H9 (cell line): ENCODE measurements around the gene COX5A. TPM values are rescaled to one million over a fixed set of nuclear protein-coding genes. Genes with fewer than 3 reads are reported as not detected.

Experiments used
- DNase-seq: peaks from one replicate; pipeline ENCODE4 v3.0.0-alpha.2; 2017
- H2AFZ ChIP-seq: one replicate; pipeline ENCODE4 v1.6.1; 2013; ENCODE audit warnings: mild to moderate bottlenecking, low read length, control low read depth, moderate library complexity
- H2AK5ac ChIP-seq: 2 replicates; pipeline ENCODE4 v1.6.1; 2013; ENCODE audit warnings: low read length, control low read depth, mixed read lengths; ENCODE audit not compliant: insufficient read length
- H2BK120ac ChIP-seq: one replicate; pipeline ENCODE4 v1.6.1; 2013; ENCODE audit warnings: low read depth, mild to moderate bottlenecking, low read length, control low read depth, inconsistent platforms; ENCODE audit not compliant: poor library complexity, severe bottlenecking
- H2BK12ac ChIP-seq: 2 replicates; pipeline ENCODE4 v1.6.1; 2013; ENCODE audit warnings: low read length, control low read depth, mixed read lengths, low read depth; ENCODE audit not compliant: insufficient read length
- H2BK15ac ChIP-seq: 2 replicates; pipeline ENCODE4 v1.6.1; 2013; ENCODE audit warnings: low read depth, low read length, control low read depth
- H2BK20ac ChIP-seq: one replicate; pipeline ENCODE4 v1.6.1; 2013; ENCODE audit warnings: low read depth, mild to moderate bottlenecking, low read length, control low read depth, inconsistent platforms; ENCODE audit not compliant: poor library complexity, severe bottlenecking
- H2BK5ac ChIP-seq: 2 replicates; pipeline ENCODE4 v1.6.1; 2013; ENCODE audit warnings: low read length, control low read depth, mixed read lengths; ENCODE audit not compliant: insufficient read length
- H3K14ac ChIP-seq: 2 replicates; pipeline ENCODE4 v1.6.1; 2013; ENCODE audit warnings: low read length, control low read depth; ENCODE audit not compliant: insufficient read depth
- H3K18ac ChIP-seq: 2 replicates; pipeline ENCODE4 v1.6.1; 2013; ENCODE audit warnings: low read depth, mild to moderate bottlenecking, mixed read lengths, low read length, control low read depth; ENCODE audit not compliant: insufficient read length
- H3K23ac ChIP-seq: 2 replicates; pipeline ENCODE4 v1.6.1; 2013; ENCODE audit warnings: low read length, control low read depth, mixed read lengths, low read depth; ENCODE audit not compliant: insufficient read length
- H3K23me2 ChIP-seq: 2 replicates; pipeline ENCODE4 v1.6.1; 2013; ENCODE audit warnings: low read depth, mild to moderate bottlenecking, mixed read lengths, low read length, control low read depth; ENCODE audit not compliant: insufficient read length, poor library complexity, severe bottlenecking
- H3K27ac ChIP-seq: 2 replicates; pipeline ENCODE4 v1.5.1; 2013; ENCODE audit warnings: low read length, control low read depth, mixed read lengths, low read depth; ENCODE audit not compliant: insufficient read length
- H3K27me3 ChIP-seq: 2 replicates; pipeline ENCODE4 v1.6.1; 2013; ENCODE audit warnings: low read length, control low read depth, inconsistent platforms; ENCODE audit not compliant: insufficient read depth
- H3K4ac ChIP-seq: 2 replicates; pipeline ENCODE4 v1.6.1; 2013; ENCODE audit warnings: low read depth, mild to moderate bottlenecking, control low read depth, inconsistent platforms, low read length, moderate library complexity
- H3K4me1 ChIP-seq: 2 replicates; pipeline ENCODE4 v1.6.1; 2013; ENCODE audit warnings: low read length, control low read depth, inconsistent platforms; ENCODE audit not compliant: insufficient read depth
- H3K4me2 ChIP-seq: 2 replicates; pipeline ENCODE4 v1.6.1; 2013; ENCODE audit warnings: low read length, control low read depth, mixed read lengths; ENCODE audit not compliant: insufficient read length, insufficient read depth
- H3K56ac ChIP-seq: 2 replicates; pipeline ENCODE4 v1.6.1; 2013; ENCODE audit warnings: low read depth, mild to moderate bottlenecking, mixed read lengths, low read length, control low read depth; ENCODE audit not compliant: insufficient read length
- H3K79me1 ChIP-seq: 2 replicates; pipeline ENCODE4 v1.6.1; 2013; ENCODE audit warnings: low read depth, mild to moderate bottlenecking, moderate library complexity, low read length, control low read depth, inconsistent platforms; ENCODE audit not compliant: insufficient read depth, poor library complexity, severe bottlenecking
- H3K79me2 ChIP-seq: 2 replicates; pipeline ENCODE4 v1.6.1; 2013; ENCODE audit warnings: low read length, control low read depth, inconsistent platforms; ENCODE audit not compliant: insufficient read depth
- H3K9ac ChIP-seq: 2 replicates; pipeline ENCODE4 v1.6.1; 2013; ENCODE audit warnings: low read length, control low read depth, mixed read lengths; ENCODE audit not compliant: insufficient read length; ENCODE audit errors: extremely low read depth
- H3K9me3 ChIP-seq: one replicate; pipeline ENCODE4 v1.6.1; 2013; ENCODE audit warnings: low read depth, low read length, inconsistent platforms; ENCODE audit not compliant: control insufficient read depth
- H3T11ph ChIP-seq: one replicate; pipeline ENCODE4 v1.6.1; 2013; ENCODE audit warnings: mild to moderate bottlenecking, low read length, control low read depth, inconsistent platforms
- H4K20me1 ChIP-seq: one replicate; pipeline ENCODE4 v1.6.1; 2013; ENCODE audit not compliant: control insufficient read depth, insufficient read length, insufficient read depth
- H4K5ac ChIP-seq: 2 replicates; pipeline ENCODE4 v1.6.1; 2013; ENCODE audit warnings: low read depth, mild to moderate bottlenecking, mixed read lengths, low read length, control low read depth; ENCODE audit not compliant: insufficient read length
- H4K8ac ChIP-seq: replicated peaks from 2 replicates; pipeline ENCODE4 v1.6.1; 2013; ENCODE audit warnings: low read length, control low read depth, mixed read lengths, low read depth; ENCODE audit not compliant: insufficient read length
- H4K91ac ChIP-seq: 2 replicates; pipeline ENCODE4 v1.6.1; 2013; ENCODE audit warnings: low read depth, mild to moderate bottlenecking, moderate library complexity, mixed read lengths, low read length, control low read depth; ENCODE audit not compliant: insufficient read length
- H3K27ac Mint-ChIP-seq, 3 experiments: 2 replicates in 2 of 3; 3 replicates in 1 of 3; pipeline ENCODE4 v1.8.0; 2020 to 2021; ENCODE audit warnings: mixed read lengths in 3 of 3, mild to moderate bottlenecking in 1 of 3, moderate library complexity in 1 of 3
- H3K27me3 Mint-ChIP-seq: 2 replicates; pipeline ENCODE4 v1.8.0; 2021; ENCODE audit warnings: low read depth, mild to moderate bottlenecking, moderate library complexity, mixed read lengths
- H3K36me3 Mint-ChIP-seq, 3 experiments: 2 replicates in 2 of 3; 3 replicates in 1 of 3; pipeline ENCODE4 v1.8.0; 2020 to 2021; ENCODE audit warnings: low read depth in 3 of 3, mixed read lengths in 3 of 3; ENCODE audit not compliant: insufficient read depth in 1 of 3
- H3K4me1 Mint-ChIP-seq, 2 experiments: 2 replicates each; pipeline ENCODE4 v1.8.0; 2020; ENCODE audit warnings: mixed read lengths in 2 of 2
- H3K4me3 Mint-ChIP-seq, 2 experiments: 2 replicates in 1 of 2; 3 replicates in 1 of 2; pipeline ENCODE4 v1.8.0; 2020 to 2021; ENCODE audit warnings: mild to moderate bottlenecking in 2 of 2, mixed read lengths in 2 of 2, moderate library complexity in 1 of 2
- H3K9me3 Mint-ChIP-seq, 2 experiments: 2 replicates in 1 of 2; 3 replicates in 1 of 2; pipeline ENCODE4 v1.8.0; 2020; ENCODE audit warnings: mild to moderate bottlenecking in 2 of 2, mixed read lengths in 2 of 2, moderate library complexity in 1 of 2
- CTCF ChIP-seq: fragments of 200-600 bp; sonication (generic); conservative IDR thresholded peaks from 3 replicates; pipeline ENCODE4 v1.8.0; 2021; ENCODE audit warnings: antibody characterized with exemption, mild to moderate bottlenecking
- WGBS: extraction: QIAGEN DNeasy Blood & Tissue Kit; methylation state at CpG from one replicate; pipeline ENCODE4 v1.1.7; 2013; ENCODE audit warnings: missing lambda C conversion rate, low lambda C conversion rate, mixed read lengths; ENCODE audit not compliant: insufficient read length; ENCODE audit errors: extremely low coverage; 5-methylcytosine and 5-hydroxymethylcytosine counted together
- total RNA-seq: library from RNA; stranded (reverse); gene quantifications from 2 replicates; pipeline ENCODE4 v1.2.1, GENCODE V29; 2021

Gene COX5A
- total RNA-seq, 1 experiment from 2014 or later: 331 TPM

GRCh38 chr15:74950078-74950908 lies 12.4 kb upstream of the COX5A start:
- Histone ChIP-seq H2BK12ac (no peak overlapping the region), H3K79me2 (no peaks in the 10 kb centered on the region; the same call in 1 of the 2 replicates), H3K56ac (no peak overlapping the region), H2BK20ac (no peak overlapping the region), H2BK15ac (no peak overlapping the region), H2AFZ (no peak overlapping the region), H4K20me1 (no peaks in the 10 kb centered on the region), H2BK5ac (no peak overlapping the region), H4K91ac (no peak overlapping the region), H3K18ac (no peak overlapping the region), H3K27me3 (no peaks in the 10 kb centered on the region; the same call in 1 of the 2 replicates), H3K4me1 (no peaks in the 10 kb centered on the region; the same call in 1 of the 2 replicates), H3K9ac (no peak overlapping the region), H3K14ac (no peak overlapping the region), H3T11ph (no peak overlapping the region), H2AK5ac (no peak overlapping the region), H4K5ac (no peak overlapping the region), H3K23me2 (peaks cover under 1% of the 10 kb centered on the region), H4K8ac (no peak overlapping the region), H3K27ac (no peak overlapping the region), H3K4ac (no peak overlapping the region), H3K79me1 (no peaks in the 10 kb centered on the region), H2BK120ac (no peak overlapping the region), H3K4me2 (no peak overlapping the region), H3K9me3 (no peaks in the 10 kb centered on the region), H3K23ac (no peak overlapping the region)
- Mint-ChIP-seq H3K4me1 (peaks cover 22 to 25% of the 10 kb centered on the region in 2 experiments), H3K27me3 (peaks cover 14% of the 10 kb centered on the region), H3K9me3 (no peaks in the 10 kb centered on the region), H3K36me3 (no peaks in the 10 kb centered on the region; a peak in 1 of 7 replicates), H3K27ac (peak overlapping the region in 2 of 3 experiments; percentile 39 to 71; a peak in 2 of 7 replicates), H3K4me3 (peak overlapping the region in 1 of 2 experiments; percentile 59; a peak in 3 of 5 replicates)
- WGBS: no CpG with 5 or more reads among the region's 7 CpGs
- peak; percentile 98 for TF ChIP-seq CTCF
- peak; percentile 88 for DNase-seq
